Loucy (cell line): Measurements from ENCODE around the gene SH3RF2.
A peak's percentile ranks its signal among the peaks of the same experiment; 100 is the strongest.
"Not testable (repeated sequence)": the region's sequence is repeated elsewhere in the genome, so short reads cannot be mapped to it uniquely, and the experiment has no call there.

Source experiments
- H2AFZ ChIP-seq: fragments of 200-600 bp; sonication (generic); 2 replicates; pipeline ENCODE4 v1.6.0; 2016; ENCODE audit warnings: antibody characterized with exemption, mild to moderate bottlenecking, low read length, moderate library complexity
- H3F3A ChIP-seq: fragments of 200-600 bp; 2 replicates; pipeline ENCODE4 v1.6.0; 2016; ENCODE audit warnings: antibody characterized with exemption, low read depth, mild to moderate bottlenecking
- H3K27me3 ChIP-seq: fragments of 200-600 bp; sonication (generic); 2 replicates; pipeline ENCODE4 v1.6.1; 2014; ENCODE audit warnings: low read length, mild to moderate bottlenecking; ENCODE audit not compliant: insufficient read depth, poor library complexity, severe bottlenecking
- H3K36me3 ChIP-seq: fragments of 200-600 bp; sonication (generic); 2 replicates; pipeline ENCODE4 v1.6.1; 2016; ENCODE audit warnings: low read length; ENCODE audit not compliant: insufficient read depth
- H3K4me1 ChIP-seq: fragments of 200-600 bp; sonication (generic); 2 replicates; pipeline ENCODE4 v1.5.1; 2014; ENCODE audit warnings: low read length, mild to moderate bottlenecking; ENCODE audit not compliant: insufficient read depth, poor library complexity, severe bottlenecking
- H3K4me2 ChIP-seq: fragments of 200-600 bp; sonication (generic); 2 replicates; pipeline ENCODE4 v1.6.0; 2014; ENCODE audit warnings: antibody characterized with exemption, low read length, low read depth, mild to moderate bottlenecking; ENCODE audit not compliant: poor library complexity, severe bottlenecking
- H3K4me3 ChIP-seq: fragments of 200-600 bp; sonication (generic); 2 replicates; pipeline ENCODE4 v1.5.1; 2014; ENCODE audit warnings: low read length, mild to moderate bottlenecking, mixed read lengths; ENCODE audit not compliant: poor library complexity, severe bottlenecking
- H3K79me2 ChIP-seq: fragments of 200-600 bp; sonication (generic); 2 replicates; pipeline ENCODE4 v1.6.1; 2014; ENCODE audit warnings: low read length; ENCODE audit not compliant: insufficient read depth
- H3K9ac ChIP-seq: fragments of 200-600 bp; sonication (generic); 2 replicates; pipeline ENCODE4 v1.6.0; 2014; ENCODE audit warnings: mild to moderate bottlenecking, low read depth, low read length, moderate library complexity; ENCODE audit not compliant: poor library complexity, severe bottlenecking
- H3K9me2 ChIP-seq: fragments of 200-600 bp; sonication (generic); replicated peaks from 2 replicates; pipeline ENCODE4 v1.6.1; 2016; ENCODE audit warnings: low read depth, low read length, mixed read lengths
- H3K9me3 ChIP-seq: fragments of 200-600 bp; sonication (generic); 2 replicates; pipeline ENCODE4 v1.6.1; 2014; ENCODE audit warnings: mild to moderate bottlenecking, antibody characterized with exemption, low read length, low read depth; ENCODE audit not compliant: insufficient read depth
- H4K20me1 ChIP-seq: fragments of 200-600 bp; sonication (generic); 2 replicates; pipeline ENCODE4 v1.6.0; 2014; ENCODE audit warnings: antibody characterized with exemption, low read length, mild to moderate bottlenecking; ENCODE audit not compliant: insufficient read depth, poor library complexity, severe bottlenecking
- CTCF ChIP-seq: fragments of 200-600 bp; sonication (generic); conservative IDR thresholded peaks from 2 replicates; pipeline ENCODE4 v1.5.1; 2014; ENCODE audit warnings: mild to moderate bottlenecking, antibody characterized with exemption, low read length
- EZH2phosphoT487 ChIP-seq: fragments of 200-600 bp; IDR thresholded peaks from 2 replicates; pipeline ENCODE4 v1.6.1; 2018; ENCODE audit warnings: antibody characterized with exemption, mild to moderate bottlenecking, moderate library complexity, borderline replicate concordance

Gene SH3RF2

DNA sequence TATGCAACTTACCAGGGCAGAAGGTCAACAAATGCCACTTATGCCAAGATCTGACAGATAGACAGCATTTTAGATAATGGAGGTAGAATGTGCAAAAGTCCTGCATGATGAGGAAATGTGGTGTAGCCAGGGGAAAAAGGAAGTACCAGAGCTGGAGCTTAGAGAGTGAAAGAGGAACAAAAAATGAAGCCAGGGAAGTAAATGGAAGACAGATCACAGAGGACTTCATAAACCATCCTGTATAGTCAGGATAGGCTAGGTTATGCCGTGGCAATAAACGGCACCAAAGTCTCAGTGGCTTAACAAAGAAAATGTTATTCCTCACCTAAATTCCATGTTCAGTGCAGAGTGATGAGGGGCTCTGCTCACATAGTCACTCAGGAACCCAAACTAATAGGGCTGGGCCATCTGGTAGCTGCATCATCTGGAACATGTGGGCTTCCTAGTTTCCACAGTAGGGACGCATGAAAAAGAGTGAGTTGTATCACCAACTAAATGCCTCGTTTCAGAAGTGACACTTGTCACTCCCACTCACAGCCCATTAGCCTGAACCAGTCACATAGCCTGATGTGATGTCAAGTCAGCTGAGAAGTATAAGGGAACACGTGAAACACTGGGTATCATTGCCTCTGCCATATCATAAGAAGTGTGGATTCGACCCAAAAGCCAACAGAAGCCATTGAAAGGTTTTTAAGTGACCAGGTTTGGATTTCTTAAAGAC lies 70.3 kb downstream of the SH3RF2 start:
- no peak for TF ChIP-seq EZH2phosphoT487
- H3K9me3 ChIP-seq: no peaks in the 10 kb centered on the region
- no peak overlapping the region for H2AFZ ChIP-seq
- H3F3A ChIP-seq: no peaks in the 10 kb centered on the region
- no peaks in the 10 kb centered on the region for H3K27me3 ChIP-seq
- H4K20me1 ChIP-seq: no peaks in the 10 kb centered on the region
- no peaks in the 10 kb centered on the region for H3K79me2 ChIP-seq
- H3K9me2 ChIP-seq: no peaks in the 10 kb centered on the region
- H3K36me3 ChIP-seq: no peaks in the 10 kb centered on the region
- no peaks in the 10 kb centered on the region for H3K4me1 ChIP-seq
- no peak overlapping the region for H3K9ac ChIP-seq
- no peak overlapping the region for H3K4me2 ChIP-seq
- no peak overlapping the region for H3K4me3 ChIP-seq

- Histone ChIP-seq H3K4me2 (no peak overlapping the region), H3K9me2 (no peaks in the 10 kb centered on the region), H3K36me3 (no peaks in the 10 kb centered on the region), H3K4me3 (no peak overlapping the region), H3K9ac (no peak overlapping the region), H3K4me1 (no peaks in the 10 kb centered on the region), H3K79me2 (no peaks in the 10 kb centered on the region), H2AFZ (no peak overlapping the region), H4K20me1 (no peaks in the 10 kb centered on the region), H3K9me3 (no peaks in the 10 kb centered on the region), H3K27me3 (no peaks in the 10 kb centered on the region), H3F3A (no peaks in the 10 kb centered on the region)
- TF ChIP-seq EZH2phosphoT487: no peak
- peak; percentile 32 for TF ChIP-seq CTCF
Observed at GRCh38 chr5:146007270-146007669, 70.9 kb downstream of the SH3RF2 start.

- Histone ChIP-seq H3K9ac (no peak overlapping the region), H3F3A (no peaks in the 10 kb centered on the region), H3K4me3 (no peak overlapping the region), H3K36me3 (no peaks in the 10 kb centered on the region), H4K20me1 (no peaks in the 10 kb centered on the region), H3K4me2 (no peak overlapping the region), H3K79me2 (no peaks in the 10 kb centered on the region), H3K4me1 (no peaks in the 10 kb centered on the region), H2AFZ (no peak overlapping the region), H3K9me2 (no peaks in the 10 kb centered on the region), H3K9me3 (no peaks in the 10 kb centered on the region), H3K27me3 (no peaks in the 10 kb centered on the region)
- TF ChIP-seq CTCF: no peak
- TF ChIP-seq EZH2phosphoT487: no peak
Observed at GRCh38 chr5:146007989-146008388, 71.6 kb downstream of the SH3RF2 start.

GRCh38 chr5:146009020-146009419 lies 72.6 kb downstream of the SH3RF2 start:
- no peaks in the 10 kb centered on the region for H3K4me1 ChIP-seq
- H3K36me3 ChIP-seq: no peaks in the 10 kb centered on the region
- H3K27me3 ChIP-seq: no peaks in the 10 kb centered on the region
- H3K4me2 ChIP-seq: no peak overlapping the region
- H3K79me2 ChIP-seq: no peaks in the 10 kb centered on the region
- no peak overlapping the region for H2AFZ ChIP-seq
- H4K20me1 ChIP-seq: no peaks in the 10 kb centered on the region
- H3K4me3 ChIP-seq: no peak overlapping the region
- H3F3A ChIP-seq: no peaks in the 10 kb centered on the region
- no peak overlapping the region for H3K9ac ChIP-seq
- no peaks in the 10 kb centered on the region for H3K9me2 ChIP-seq
- TF ChIP-seq EZH2phosphoT487 (no peak), CTCF (no peak)
- no peaks in the 10 kb centered on the region for H3K9me3 ChIP-seq

- not testable (repeated sequence) for H3K4me1 ChIP-seq, H3K9me2 ChIP-seq, H3K9ac ChIP-seq, H3K4me2 ChIP-seq, H3K27me3 ChIP-seq, H3F3A ChIP-seq, H3K9me3 ChIP-seq, H4K20me1 ChIP-seq, H2AFZ ChIP-seq, H3K79me2 ChIP-seq, H3K4me3 ChIP-seq, H3K36me3 ChIP-seq
Observed at GRCh38 chr5:146010447-146010846, 74.1 kb downstream of the SH3RF2 start.
